Mucosa of rectum (tissue), 2 donors: ENCODE data around the gene PDK3.

Experiments used
- H3K27ac ChIP-seq, 2 donors: one replicate each; pipeline ENCODE4 v1.7.0; 2013; ENCODE audit warnings: inconsistent platforms in 2 of 2, low read depth in 2 of 2, low read length in 2 of 2
- H3K27me3 ChIP-seq, 2 donors: one replicate each; pipeline ENCODE4 v1.7.0; 2013; ENCODE audit warnings: low read length in 2 of 2; ENCODE audit not compliant: control insufficient read depth in 2 of 2, insufficient read depth in 2 of 2
- H3K36me3 ChIP-seq, 2 donors: one replicate each; pipeline ENCODE4 v1.7.0; 2013; ENCODE audit warnings: low read length in 2 of 2; ENCODE audit not compliant: control insufficient read depth in 2 of 2, insufficient read depth in 2 of 2
- H3K4me1 ChIP-seq, 2 donors: one replicate each; pipeline ENCODE4 v1.7.0; 2013; ENCODE audit warnings: low read length in 2 of 2, mild to moderate bottlenecking in 1 of 2; ENCODE audit not compliant: control insufficient read depth in 2 of 2, insufficient read depth in 2 of 2
- H3K4me3 ChIP-seq, 2 donors: one replicate each; pipeline ENCODE4 v1.7.0; 2013; ENCODE audit warnings: low read length in 2 of 2
- H3K9ac ChIP-seq, 2 donors: one replicate each; pipeline ENCODE4 v1.7.0; 2013; ENCODE audit warnings: low read length in 2 of 2, low read depth in 1 of 2, mild to moderate bottlenecking in 1 of 2
- H3K9me3 ChIP-seq, 2 donors: one replicate each; pipeline ENCODE4 v1.7.0; 2013; ENCODE audit warnings: low read length in 2 of 2; ENCODE audit not compliant: control insufficient read depth in 2 of 2
- donor health status: healthy.
- donor health status: Normal muscosa, but diverticular disease.

The PDK3 gene

GRCh38 chrX:24536551-24536950, 71.5 kb downstream of the PDK3 start:
- Histone ChIP-seq H3K4me1 (no peaks in the 10 kb centered on the region), H3K9me3 (no peaks in the 10 kb centered on the region)

GRCh38 chrX:24542756-24543155, 77.7 kb downstream of the PDK3 start:
- H3K4me3 ChIP-seq = no peak overlapping the region
- H3K36me3 ChIP-seq = no peaks in the 10 kb centered on the region
- H3K27me3 ChIP-seq = no peaks in the 10 kb centered on the region
- H3K9ac ChIP-seq = no peak overlapping the region
- H3K9me3 ChIP-seq = no peaks in the 10 kb centered on the region
- no peaks in the 10 kb centered on the region for H3K4me1 ChIP-seq
- no peak overlapping the region for H3K27ac ChIP-seq

More at GRCh38 chrX:24536551-24536950, 71.5 kb downstream of the PDK3 start:
- peaks cover 2 to 3% of the 10 kb centered on the region in 2 donors for H3K36me3 ChIP-seq
- H3K27me3 ChIP-seq = no peaks in the 10 kb centered on the region
- no peak overlapping the region for H3K9ac ChIP-seq
- H3K4me3 ChIP-seq = no peak overlapping the region
- no peak overlapping the region for H3K27ac ChIP-seq

GRCh38 chrX:24547961-24548360, 82.9 kb downstream of the PDK3 start:
- Histone ChIP-seq H3K4me1 (no peaks in the 10 kb centered on the region), H3K36me3 (no peaks in the 10 kb centered on the region), H3K27ac (no peak overlapping the region), H3K9me3 (no peaks in the 10 kb centered on the region), H3K9ac (no peak overlapping the region), H3K27me3 (no peaks in the 10 kb centered on the region), H3K4me3 (no peak overlapping the region)

- Histone ChIP-seq H3K27me3 (no peaks in the 10 kb centered on the region), H3K4me3 (no peak overlapping the region), H3K4me1 (no peaks in the 10 kb centered on the region), H3K27ac (no peak overlapping the region), H3K9me3 (no peaks in the 10 kb centered on the region), H3K9ac (no peak overlapping the region), H3K36me3 (no peaks in the 10 kb centered on the region)
Measured at GRCh38 chrX:24550166-24550565, 85.1 kb downstream of the PDK3 start.

- peaks cover 0 to 3% of the 10 kb centered on the region in 2 donors for H3K27me3 ChIP-seq
- no peaks in the 10 kb centered on the region for H3K4me1 ChIP-seq
- H3K36me3 ChIP-seq = no peaks in the 10 kb centered on the region
- no peak overlapping the region for H3K9ac ChIP-seq
- H3K27ac ChIP-seq = no peak overlapping the region
- no peaks in the 10 kb centered on the region for H3K9me3 ChIP-seq
- no peak overlapping the region for H3K4me3 ChIP-seq
Measured at GRCh38 chrX:24553011-24553410, 87.9 kb downstream of the PDK3 start.

- H3K9me3 ChIP-seq = no peaks in the 10 kb centered on the region
- H3K4me3 ChIP-seq = no peak overlapping the region
- H3K27ac ChIP-seq = no peak overlapping the region
- H3K9ac ChIP-seq = no peak overlapping the region
- H3K4me1 ChIP-seq = no peaks in the 10 kb centered on the region
- peaks cover 0 to 3% of the 10 kb centered on the region in 2 donors for H3K27me3 ChIP-seq
- H3K36me3 ChIP-seq = no peaks in the 10 kb centered on the region
Measured at GRCh38 chrX:24561121-24561520, 96.0 kb downstream of the PDK3 start.

- no peak overlapping the region for H3K4me3 ChIP-seq
- no peaks in the 10 kb centered on the region for H3K27me3 ChIP-seq
- H3K9me3 ChIP-seq = no peaks in the 10 kb centered on the region
- no peaks in the 10 kb centered on the region for H3K4me1 ChIP-seq
- no peak overlapping the region for H3K27ac ChIP-seq
- no peaks in the 10 kb centered on the region for H3K36me3 ChIP-seq
- no peak overlapping the region for H3K9ac ChIP-seq
Measured at GRCh38 chrX:24563291-24564010, 98.4 kb downstream of the PDK3 start.

- no peaks in the 10 kb centered on the region for H3K4me1 ChIP-seq
- H3K36me3 ChIP-seq = no peaks in the 10 kb centered on the region
- H3K27me3 ChIP-seq = no peaks in the 10 kb centered on the region
- H3K9me3 ChIP-seq = no peaks in the 10 kb centered on the region
- H3K4me3 ChIP-seq = no peak overlapping the region
- H3K9ac ChIP-seq = no peak overlapping the region
- no peak overlapping the region for H3K27ac ChIP-seq
Measured at GRCh38 chrX:24566240-24566639, 101.2 kb downstream of the PDK3 start.

- H3K9me3 ChIP-seq = no peaks in the 10 kb centered on the region
- no peak overlapping the region for H3K4me3 ChIP-seq
- no peaks in the 10 kb centered on the region for H3K36me3 ChIP-seq
- H3K9ac ChIP-seq = no peak overlapping the region
- no peak overlapping the region for H3K27ac ChIP-seq
- no peaks in the 10 kb centered on the region for H3K27me3 ChIP-seq
- no peaks in the 10 kb centered on the region for H3K4me1 ChIP-seq
Measured at GRCh38 chrX:24567169-24567568, 102.1 kb downstream of the PDK3 start.

GRCh38 chrX:24574743-24575142, 109.7 kb downstream of the PDK3 start:
- H3K27ac ChIP-seq = no peak overlapping the region
- peaks cover 0 to 5% of the 10 kb centered on the region in 2 donors for H3K27me3 ChIP-seq
- no peaks in the 10 kb centered on the region for H3K9me3 ChIP-seq
- no peak overlapping the region for H3K4me3 ChIP-seq
- H3K36me3 ChIP-seq = no peaks in the 10 kb centered on the region
- no peak overlapping the region for H3K9ac ChIP-seq
- no peaks in the 10 kb centered on the region for H3K4me1 ChIP-seq
